Stimulated activated CD4-positive, alpha-beta T cell treated with anti-CD3 and anti-CD28 coated beads, TNF-alpha, amount 100 ng/mL, for 4 hours (primary cell): ENCODE results near the gene ARL14EPL.

ENCODE experiments used
- DNase-seq, 3 experiments: peaks; one replicate each; pipeline ENCODE4 v3.0.0-alpha.2; 2020; ENCODE audit warnings: low read depth in 3 of 3

Gene ARL14EPL

DNA sequence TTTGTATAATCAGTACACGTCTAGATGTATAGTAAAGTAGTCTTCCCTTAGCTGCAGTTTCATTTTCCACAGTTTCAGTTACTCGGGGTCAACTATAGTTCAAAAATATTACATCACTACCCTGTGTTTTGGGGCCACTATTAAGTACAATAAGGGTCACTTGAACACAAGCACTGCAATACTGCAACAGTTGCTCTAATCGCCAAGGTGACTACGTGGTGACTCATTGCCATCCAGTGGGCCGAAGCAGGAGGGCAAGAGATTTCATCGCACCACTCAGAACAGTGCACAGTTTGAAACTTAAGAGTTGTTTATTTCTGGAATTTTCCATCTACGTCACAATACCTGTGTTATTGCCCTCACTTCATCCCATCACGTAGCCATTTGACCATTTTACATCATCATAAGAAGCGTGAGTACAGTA, at the start of gene ARL14EPL:
Gene ARL14EPL (plus strand): TSS at position 379 of the 424 bp plus-strand sequence. CDS start 18,994 bp downstream, outside the sequence.
- DNase-seq: no peak

DNA sequence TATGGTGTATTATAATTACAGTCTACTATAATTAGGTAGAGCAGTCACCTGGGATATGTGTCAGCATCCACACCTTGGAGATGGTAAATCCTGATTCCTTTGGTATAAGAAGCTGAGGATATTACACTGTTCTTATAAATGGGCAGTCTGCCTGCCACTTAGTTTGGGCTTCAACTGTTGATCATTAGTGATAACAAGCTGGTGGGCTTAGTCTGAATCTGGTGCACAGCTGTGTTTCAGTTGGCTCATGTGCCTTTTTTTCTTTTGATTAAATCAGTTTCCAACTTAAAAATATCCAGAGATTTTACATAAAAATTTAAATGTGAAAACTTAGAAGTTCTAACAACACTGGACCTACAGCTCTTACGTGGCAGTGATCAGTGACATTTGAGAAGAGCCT, 48.8 kb upstream of the ARL14EPL start:
- DNase-seq: no peak

DNA sequence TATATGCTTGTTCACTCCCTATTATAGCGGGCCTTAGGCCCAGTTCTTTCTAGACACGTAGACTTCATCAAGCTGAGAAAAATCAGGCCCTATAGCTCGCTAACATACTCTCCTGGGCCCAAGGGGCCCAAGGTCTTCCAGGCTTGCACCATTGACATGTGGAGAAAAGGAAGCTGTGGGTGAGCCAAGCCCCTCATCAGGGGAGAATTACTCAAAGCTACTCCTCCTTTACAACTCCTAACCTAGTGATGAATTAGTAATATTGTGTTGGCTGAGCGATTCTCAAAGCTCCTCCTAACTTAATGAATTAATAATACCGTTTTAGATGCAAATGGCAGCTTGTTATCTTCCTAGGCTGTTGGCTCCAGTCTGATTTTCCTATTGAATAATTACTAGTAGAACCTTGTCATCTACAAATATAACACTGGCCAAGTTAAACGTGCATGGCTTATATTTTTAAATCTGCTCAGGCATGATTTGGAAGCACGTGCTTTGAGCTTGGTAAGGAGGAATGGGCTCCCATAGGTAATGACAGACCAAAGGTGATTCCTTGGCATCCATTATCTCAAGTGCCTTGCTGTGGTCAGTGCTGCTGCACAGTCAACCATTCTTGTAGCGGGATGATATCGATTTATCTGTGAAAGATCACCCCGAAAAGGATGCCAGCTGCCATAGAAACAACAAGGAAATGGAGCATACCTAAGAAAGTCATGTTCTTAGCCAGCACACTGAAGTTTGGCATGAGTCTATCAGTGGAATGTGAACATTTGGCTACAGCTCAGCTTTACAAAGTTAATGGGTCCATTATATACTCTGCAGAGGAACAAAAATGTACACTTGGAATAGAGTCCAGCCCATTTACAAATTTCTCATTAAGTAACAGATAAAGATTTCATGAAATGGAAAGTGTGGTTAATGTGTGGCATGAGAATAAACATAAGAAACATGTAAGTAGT, 46.2 kb upstream of the ARL14EPL start:
- DNase-seq: no peak

DNA sequence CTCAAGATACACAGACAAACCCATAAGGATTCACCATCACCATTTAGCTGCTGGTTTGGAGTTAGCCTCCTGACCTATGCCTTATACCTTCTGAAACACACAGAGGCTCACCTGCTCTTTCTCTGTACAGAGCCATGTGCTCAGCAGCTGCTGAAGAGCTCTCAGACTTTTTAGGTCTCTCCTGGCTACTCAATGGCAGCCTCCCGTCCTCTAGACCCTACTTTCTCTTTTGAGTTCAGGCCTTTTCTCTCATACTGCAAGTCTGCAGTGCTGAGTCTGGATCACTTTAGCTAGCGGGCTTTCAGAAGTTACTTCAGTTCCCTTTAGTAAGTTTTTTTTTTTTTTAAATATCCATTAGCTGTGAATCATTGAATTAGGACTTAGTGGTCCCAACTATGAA, 44.3 kb upstream of the ARL14EPL start:
- DNase-seq: no peak

DNA sequence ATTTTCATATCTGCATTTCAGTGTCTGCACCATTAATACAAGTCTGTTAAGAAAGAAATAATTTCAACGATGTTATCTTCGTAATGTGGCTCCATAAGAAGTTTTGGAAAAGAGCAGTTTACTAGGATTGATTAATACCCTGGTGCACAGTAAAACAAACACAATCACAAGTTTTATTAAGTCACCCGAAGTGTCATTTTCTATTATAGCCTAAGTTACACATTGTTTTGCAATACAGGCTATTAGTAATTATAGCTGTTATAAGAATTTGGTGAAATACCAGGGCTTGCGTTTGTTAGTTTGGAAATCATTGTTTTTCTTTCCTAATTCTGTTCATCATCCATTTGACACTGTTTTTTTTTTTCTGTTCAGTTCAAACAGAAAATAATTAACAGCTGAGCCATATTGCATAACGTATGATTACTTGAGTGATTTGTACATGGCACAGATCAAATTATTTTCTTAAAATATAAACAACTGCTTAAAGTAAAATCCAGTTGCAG, 39.4 kb upstream of the ARL14EPL start:
- DNase-seq: no peak

DNA sequence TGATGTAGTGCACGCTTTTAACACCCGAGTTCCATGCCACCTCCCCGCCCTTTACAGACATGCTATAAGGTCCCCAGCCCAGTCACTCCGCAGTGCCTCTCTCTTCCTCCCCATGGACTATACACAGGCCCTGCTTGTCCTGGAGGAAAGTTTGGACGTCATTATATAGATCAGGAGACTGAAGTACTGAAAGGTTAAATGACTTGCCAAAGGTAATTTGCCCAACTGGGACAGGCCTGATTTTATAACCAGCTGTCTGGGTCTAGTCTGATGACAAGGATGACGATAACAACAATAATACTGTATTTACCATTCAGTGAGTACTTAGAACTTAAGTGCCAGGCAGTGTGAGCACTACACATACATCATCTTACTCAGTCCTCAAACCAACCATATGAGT, 36.9 kb upstream of the ARL14EPL start:
- DNase-seq: no peak

DNA sequence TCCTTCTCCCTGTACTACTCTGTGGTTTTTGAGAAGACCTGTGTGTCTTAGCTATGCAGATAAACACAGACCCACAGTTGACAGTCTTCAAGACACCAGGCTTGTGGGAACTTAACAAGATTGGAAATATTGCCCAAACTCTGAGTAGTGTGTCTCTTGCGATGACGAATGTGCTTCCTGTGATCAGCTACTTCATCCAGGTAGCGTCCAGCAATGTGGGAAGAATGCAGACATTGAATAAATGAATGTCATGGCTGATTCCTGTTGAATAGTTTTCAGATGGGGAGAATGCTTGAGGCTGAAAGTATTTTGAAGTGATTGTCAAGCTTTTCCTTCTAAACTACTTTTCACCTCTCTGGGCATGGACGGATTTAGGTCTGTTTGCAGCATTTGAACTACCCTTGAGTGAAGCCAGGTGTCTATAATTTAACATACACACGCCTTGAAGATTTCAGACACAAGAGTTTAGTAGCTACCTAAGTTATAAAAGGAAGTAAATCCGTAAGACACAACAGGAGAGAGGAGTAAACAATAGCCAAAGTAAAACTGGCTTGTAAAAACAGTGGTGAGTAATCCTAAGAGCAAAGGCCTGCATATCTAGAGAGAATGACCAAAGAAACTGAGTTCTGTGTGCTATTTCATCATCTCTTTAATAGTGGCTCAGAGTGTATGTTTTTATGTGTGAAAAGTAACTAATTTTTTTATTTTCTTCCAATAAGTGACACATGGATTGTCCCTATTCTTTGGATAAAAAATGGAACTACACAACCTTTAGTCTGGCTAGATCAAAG, 30.0 kb upstream of the ARL14EPL start:
- DNase-seq: no peak

DNA sequence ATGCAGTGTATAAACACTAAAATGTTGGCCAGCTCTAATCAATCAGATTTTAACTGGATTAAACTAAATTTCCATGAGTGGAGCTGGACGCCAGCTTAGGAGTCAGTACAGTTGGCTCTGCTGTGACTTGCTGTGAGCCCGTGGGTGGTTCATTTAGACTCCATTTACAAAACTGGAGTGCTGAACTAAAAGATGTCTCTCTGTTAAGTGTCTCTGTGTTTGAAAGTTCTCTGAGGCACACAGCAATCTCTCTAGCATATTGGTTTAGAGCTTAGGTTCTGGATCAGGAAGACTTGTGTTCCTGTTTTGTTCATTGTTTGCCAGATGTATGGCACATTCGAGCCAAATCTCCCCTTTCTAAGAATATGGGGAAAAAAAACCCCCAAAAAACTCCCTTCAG, 28.0 kb upstream of the ARL14EPL start:
- DNase-seq: no peak

DNA sequence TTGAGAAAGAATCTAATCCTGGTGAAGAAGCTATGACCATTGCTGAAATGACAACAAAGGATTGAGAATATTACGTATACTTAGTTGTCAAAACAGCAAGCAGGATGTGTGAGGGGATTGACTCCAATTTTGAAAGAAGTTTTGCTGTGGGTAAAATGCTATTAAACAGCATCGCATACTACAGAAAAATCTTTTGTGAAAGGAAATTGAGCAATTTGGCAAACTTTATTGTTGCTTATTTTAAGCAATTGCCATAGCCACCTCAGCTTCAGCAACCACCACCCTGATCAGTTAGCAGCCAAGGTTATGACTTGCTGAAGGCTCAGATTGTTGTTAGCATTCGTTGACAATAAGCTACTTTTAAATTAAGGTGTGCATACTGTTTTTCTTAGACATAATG, 22.5 kb upstream of the ARL14EPL start:
- DNase-seq: no peak

DNA sequence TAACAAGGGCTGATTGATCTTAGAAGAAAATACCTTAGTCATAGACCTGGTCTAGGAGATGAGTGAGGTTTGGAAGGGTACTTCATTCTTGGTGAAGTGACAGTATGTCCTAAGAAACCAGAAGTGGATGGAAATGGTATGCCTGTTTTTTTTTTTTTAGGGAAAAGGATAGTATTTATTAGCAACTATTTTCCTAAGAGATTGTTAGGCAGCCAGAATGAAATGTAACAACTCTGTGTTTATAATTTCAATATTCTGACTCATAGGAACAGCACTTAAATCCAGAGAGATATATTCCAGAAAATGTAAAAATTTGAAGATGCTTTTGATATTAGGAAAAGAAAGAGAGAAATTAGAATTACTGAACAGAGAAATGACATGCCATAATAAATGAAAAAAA, 21.2 kb upstream of the ARL14EPL start:
- no peak for DNase-seq

DNA sequence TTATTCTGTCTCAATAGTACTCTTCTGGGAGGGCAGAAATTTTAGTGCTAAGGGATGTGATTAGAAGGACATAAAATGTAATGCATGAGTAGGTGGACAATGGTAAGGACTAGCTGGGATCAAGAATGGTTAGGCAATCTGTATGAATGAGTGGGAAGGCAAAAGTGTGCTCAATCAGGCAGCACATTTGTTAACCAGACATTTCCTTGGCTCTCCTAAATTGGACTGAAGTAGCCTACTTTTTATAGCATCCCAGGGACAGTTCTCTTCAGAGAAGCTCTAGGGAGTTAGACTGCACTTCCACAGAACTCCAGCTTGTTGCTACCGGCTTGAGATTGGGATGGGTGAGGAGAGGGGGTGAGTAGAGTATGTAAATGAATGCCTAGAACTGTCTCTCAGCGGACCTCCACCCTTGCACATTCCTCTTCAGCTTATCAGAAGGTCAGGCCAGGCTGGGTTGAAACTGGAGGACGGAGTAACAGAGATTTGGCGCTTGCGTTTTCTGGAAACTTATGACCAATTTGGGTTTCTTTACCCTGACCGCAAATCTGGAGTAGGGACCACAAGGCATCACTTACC, 19.0 kb upstream of the ARL14EPL start:
- DNase-seq: no peak

DNA sequence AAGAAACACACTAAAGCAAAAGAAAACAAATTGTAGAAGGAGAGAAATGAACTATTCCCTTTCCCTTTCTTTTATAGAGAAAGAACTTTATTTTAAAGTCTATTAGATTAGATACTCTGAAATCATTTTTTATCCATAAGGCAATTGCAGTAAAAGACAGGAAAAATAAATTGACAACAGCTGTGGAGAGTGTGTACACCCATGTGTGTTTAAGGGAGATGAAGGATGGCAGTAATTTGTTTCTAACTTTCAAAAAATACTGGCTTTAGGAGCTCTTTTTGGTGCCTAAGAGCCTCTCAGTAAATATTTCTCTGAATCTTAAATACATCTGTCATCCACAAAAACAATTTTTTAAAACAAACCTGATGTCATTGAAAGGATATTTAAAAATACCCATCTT, 18.3 kb upstream of the ARL14EPL start:
- DNase-seq: no peak

DNA sequence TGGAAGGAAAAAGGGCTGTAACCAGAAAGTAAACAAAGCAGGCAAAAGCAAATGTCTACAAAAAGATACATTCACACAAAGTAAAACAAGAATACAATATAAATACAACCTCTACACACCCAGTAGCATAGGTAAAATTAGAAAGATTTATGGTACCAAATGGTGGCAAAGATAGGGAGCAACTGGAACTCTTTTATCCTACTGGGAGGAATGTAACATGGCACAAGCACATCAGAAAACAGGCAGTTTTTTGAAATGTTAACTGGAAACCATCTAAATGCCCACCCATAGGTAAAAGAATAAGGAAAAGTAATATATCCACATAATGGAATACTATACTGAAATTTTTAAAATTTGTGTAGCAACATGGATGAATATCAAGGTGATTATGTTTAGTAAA, 8.7 kb upstream of the ARL14EPL start:
- no peak for DNase-seq

DNA sequence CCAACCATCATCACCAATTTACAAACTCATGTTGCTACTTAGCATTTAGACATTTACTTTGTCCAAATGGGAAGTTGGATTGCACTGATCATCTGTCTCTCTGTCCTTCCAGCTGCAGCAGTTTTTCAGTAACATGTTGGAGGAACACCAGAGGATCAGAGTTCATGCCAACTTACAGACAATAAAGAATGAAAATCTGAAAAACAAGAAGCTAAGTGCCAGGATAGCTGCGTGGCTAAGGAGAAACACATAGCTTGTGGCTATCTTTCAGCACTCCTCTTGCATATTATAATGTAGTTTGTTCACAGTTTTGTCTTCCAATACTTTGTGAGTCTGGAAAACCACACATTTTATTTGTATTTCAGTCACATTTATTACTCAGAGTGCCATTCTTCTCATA, 6.4 kb upstream of the ARL14EPL start:
- DNase-seq: no peak

DNA sequence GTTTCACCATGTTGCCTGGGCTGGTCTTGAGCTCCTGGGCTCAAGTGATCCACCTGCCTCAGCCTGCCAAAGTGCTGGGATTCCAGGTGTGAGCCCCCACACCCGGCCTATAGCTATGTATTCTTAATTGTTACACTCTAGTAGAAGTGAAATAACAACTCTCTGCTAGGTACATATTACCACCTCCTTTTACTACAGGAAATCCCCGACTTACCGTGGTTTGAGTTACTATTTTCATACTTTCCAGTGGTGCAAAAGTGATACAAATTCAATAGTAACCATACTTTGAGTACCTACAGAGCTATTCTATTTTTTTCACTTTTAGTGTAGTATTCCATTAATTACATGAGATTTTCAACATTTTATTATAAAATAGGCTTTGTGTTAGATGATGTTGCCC, 719 bp downstream of the ARL14EPL start:
- DNase-seq: no peak

DNA sequence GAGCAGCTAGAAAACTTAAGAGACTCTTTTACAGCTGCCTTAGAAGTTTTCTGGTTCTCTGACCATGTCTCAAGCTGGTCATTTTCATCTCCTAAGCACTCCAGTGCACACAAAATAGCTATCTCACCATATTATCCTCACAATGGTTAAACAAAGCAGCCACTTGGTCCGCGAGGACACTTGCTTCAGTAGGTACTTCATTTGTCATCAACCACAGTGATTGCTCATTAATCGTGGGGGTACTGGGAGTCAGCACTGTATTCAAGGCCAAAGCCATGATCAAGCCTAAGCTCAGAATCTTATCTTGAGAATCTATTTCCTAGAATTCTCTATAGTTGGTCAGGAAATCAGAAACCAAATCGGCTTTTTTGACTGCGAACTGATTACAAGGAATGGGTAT, 2.9 kb downstream of the ARL14EPL start:
- no peak for DNase-seq

DNA sequence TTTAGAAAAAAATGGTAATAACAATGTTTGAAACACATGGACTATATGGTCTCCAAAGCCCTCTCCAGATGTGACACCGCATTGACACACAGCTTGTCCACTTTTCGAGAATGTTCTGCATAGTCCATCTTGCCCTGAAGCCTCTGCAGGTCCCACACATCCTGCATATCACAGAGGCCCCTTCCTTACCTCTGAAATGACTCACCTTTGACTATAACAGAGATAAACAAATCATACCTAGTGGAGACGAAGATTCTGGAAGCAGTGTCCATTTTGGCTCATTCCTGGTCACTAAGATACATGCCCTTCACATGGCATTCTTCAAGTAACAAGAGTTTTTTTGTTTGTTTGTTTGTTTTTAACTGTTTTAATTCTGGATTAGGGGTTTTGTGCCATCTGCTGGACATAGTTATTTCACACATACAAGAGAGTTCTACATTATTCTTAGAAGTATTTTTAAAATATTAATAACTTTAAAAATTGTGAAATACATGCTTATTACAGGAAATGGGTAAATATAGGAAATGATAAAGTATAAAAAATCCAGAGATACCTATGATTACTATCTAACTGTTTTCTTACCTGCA, 5.1 kb downstream of the ARL14EPL start:
- DNase-seq: no peak

DNA sequence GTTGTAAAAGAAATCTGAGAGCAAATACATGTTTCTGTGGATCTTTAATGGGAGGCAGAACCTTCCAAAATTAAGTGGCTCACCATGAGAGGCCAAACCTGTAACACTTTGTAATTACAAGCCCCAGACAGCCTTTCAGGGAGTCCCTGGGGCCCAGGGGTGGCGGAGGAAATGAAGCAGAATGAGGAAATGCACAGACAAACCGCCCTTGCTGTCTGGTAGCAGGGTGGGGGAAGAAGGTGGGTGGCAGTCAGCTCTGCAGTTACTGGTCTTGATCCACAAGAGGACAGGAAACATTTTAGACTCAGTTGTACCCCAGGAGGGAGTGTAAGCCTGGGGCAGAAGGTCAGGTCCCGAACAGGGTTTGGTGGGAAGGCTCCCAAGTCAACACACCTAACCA, 6.5 kb downstream of the ARL14EPL start:
- no peak for DNase-seq

DNA sequence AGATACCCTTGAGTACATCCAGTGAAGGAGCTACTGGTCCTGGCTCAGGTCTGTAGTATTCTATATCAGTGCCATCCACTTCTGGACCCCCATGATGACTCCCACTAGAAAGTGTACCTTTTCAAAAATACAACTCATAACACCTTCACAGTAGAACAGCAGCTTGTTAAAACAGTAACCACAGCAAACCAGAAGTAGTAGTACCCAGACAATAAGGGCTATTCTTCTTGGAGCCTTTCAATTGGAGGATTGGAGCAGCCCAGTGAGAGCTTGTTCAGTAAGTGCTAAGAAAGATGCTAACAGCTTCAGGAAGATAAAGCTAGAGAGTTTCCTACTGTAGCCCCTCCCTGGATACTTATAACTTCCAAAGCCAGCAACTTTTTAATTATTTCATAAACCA, 10.1 kb downstream of the ARL14EPL start:
- no peak for DNase-seq

DNA sequence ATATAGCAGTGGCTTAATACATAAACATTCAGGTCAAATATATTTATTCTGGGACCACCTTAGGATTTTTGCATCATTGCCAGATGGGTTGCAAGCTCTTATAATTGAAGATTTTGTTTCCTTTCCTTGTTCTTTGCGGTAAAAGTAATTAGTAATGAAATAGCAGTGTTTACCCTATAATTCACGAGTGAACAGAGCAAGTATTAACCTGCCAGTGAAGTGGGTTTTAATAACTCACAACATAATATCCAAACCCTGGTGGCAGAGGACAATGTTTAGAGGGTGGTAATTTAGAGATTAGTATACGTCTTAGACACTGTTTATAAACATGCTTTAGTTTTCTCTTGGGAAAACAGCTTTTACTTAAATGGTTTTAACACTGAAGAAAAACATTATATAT, 11.8 kb downstream of the ARL14EPL start:
- no peak for DNase-seq

DNA sequence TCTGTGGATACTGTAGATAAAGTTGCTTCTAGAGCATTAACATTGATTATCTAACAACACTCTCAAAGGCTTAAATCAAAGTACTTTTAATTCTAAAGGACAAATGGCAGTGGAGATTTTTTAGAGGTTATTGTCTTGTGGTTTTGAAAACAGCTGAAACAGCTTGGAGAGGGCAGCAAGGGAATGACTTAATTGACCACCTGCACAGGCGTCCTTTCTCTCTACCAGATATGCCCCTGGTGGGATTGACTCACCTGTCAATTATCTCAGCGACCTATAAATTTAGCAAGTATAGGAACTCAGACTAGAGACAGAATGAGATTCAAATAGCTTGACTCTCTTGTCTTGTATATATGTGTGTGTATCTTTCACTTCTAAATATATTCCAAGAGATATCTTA, 13.5 kb downstream of the ARL14EPL start:
- no peak for DNase-seq

DNA sequence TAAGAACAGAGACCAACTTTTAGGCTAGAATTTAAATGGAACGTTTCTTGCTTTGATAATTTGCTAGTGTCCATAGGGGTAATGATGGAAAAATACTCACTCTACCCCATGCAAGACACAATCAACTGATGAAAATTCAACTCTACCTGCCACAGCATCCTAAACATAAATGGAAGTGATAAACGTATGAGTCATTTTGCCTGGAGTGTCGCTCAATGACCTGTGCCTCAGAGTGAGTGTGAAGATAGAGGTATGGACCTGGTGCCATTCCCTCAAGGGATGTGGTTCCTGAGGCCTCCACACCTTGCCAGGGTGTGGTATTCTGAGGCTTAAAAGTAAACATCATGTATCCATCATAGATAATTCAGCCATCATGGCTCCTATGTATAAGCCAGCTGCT, 14.0 kb downstream of the ARL14EPL start:
- no peak for DNase-seq
